ENCODE measurements around the gene ZNF467.

ZNF467 gene

DNA sequence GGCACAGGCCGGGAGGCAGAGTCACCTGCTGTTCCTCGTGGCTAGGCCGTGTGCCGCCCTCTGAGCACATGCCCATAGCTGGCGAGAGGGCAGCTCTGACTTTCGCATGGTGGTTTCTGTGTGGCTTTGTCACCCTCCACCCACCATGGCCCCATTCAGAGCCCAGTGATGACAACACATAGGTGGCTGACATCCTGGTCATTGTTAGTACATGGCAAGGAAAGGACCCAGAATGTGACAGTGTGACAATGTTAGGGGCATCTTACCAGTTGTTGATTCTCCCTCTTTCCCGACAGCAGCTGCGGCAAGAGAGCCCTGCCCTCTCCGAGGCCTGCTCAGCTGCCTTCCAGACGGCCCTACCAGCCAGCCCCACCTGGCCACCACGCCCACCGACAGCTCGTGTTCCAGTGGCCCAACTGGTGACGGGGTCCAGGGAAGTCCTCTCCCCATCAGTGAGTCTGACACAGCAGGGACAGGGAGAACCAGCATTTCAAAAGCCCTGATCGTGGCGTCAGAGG is 52.2 kb downstream of the ZNF467 start:
- DNase-seq, result no peak
- no peaks in the 10 kb centered on the region for H3F3A ChIP-seq (ENCODE audit: insufficient read depth, low read length)
- H3K36me3 ChIP-seq (replicated peaks; ENCODE audit: insufficient read depth, low read length), result no peaks in the 10 kb centered on the region
- no peak overlapping the region for H3K27ac ChIP-seq (ENCODE audit: low read length)
- TF ChIP-seq, protein P1, sequence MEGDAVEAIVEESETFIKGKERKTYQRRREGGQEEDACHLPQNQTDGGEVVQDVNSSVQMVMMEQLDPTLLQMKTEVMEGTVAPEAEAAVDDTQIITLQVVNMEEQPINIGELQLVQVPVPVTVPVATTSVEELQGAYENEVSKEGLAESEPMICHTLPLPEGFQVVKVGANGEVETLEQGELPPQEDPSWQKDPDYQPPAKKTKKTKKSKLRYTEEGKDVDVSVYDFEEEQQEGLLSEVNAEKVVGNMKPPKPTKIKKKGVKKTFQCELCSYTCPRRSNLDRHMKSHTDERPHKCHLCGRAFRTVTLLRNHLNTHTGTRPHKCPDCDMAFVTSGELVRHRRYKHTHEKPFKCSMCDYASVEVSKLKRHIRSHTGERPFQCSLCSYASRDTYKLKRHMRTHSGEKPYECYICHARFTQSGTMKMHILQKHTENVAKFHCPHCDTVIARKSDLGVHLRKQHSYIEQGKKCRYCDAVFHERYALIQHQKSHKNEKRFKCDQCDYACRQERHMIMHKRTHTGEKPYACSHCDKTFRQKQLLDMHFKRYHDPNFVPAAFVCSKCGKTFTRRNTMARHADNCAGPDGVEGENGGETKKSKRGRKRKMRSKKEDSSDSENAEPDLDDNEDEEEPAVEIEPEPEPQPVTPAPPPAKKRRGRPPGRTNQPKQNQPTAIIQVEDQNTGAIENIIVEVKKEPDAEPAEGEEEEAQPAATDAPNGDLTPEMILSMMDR (IDR thresholded peaks at IDR 0.05; ENCODE audit: low read length), result no peak
- no peak for TF ChIP-seq EZH2 (optimal IDR thresholded peaks at IDR 0.05; ENCODE audit: low read depth, low read length)
- TF ChIP-seq EZH2phosphoT487 (IDR thresholded peaks at IDR 0.05; ENCODE audit: low read length), result no peak
- no peaks in the 10 kb centered on the region for H3K27me3 ChIP-seq (replicated peaks; ENCODE audit: insufficient read depth, low read length)
- H2AFZ ChIP-seq (ENCODE audit: low read length), result no peak overlapping the region
- no peak overlapping the region for H3K9ac ChIP-seq (ENCODE audit: low read length)
- H3K9me2 ChIP-seq (replicated peaks; ENCODE audit: insufficient read depth, low read length), result no peaks in the 10 kb centered on the region
- H3K4me1 ChIP-seq (ENCODE audit: low read length), result no peaks in the 10 kb centered on the region
- H3K4me3 ChIP-seq (ENCODE audit: low read length), result no peak overlapping the region
- no peak overlapping the region for H3K4me2 ChIP-seq (ENCODE audit: low read depth, low read length)
- H4K20me1 ChIP-seq (ENCODE audit: insufficient read depth, low read length), result no peaks in the 10 kb centered on the region
- H3K79me2 ChIP-seq (ENCODE audit: low read length), result no peaks in the 10 kb centered on the region
- no peaks in the 10 kb centered on the region for H3K9me3 ChIP-seq (replicated peaks; ENCODE audit: insufficient read depth, low read length)

GRCh38 chr7:149720372-149721083 is 52.9 kb downstream of the ZNF467 start:
- no peaks in the 10 kb centered on the region for H3K27me3 ChIP-seq (replicated peaks; ENCODE audit: insufficient read depth, low read length)
- DNase-seq, result no peak
- H3F3A ChIP-seq (ENCODE audit: insufficient read depth, low read length), result no peaks in the 10 kb centered on the region; the same call in 1 of the 2 replicates
- no peaks in the 10 kb centered on the region for H3K36me3 ChIP-seq (replicated peaks; ENCODE audit: insufficient read depth, low read length)
- H3K4me3 ChIP-seq (ENCODE audit: low read length), result no peak overlapping the region
- H3K9me3 ChIP-seq (replicated peaks; ENCODE audit: insufficient read depth, low read length), result no peaks in the 10 kb centered on the region
- TF ChIP-seq EZH2 (optimal IDR thresholded peaks at IDR 0.05; ENCODE audit: low read depth, low read length) (no peak), EZH2phosphoT487 (IDR thresholded peaks at IDR 0.05; ENCODE audit: low read length) (no peak)
- TF ChIP-seq, protein P1 (IDR thresholded peaks at IDR 0.05; ENCODE audit: low read length), result no peak
- H3K27ac ChIP-seq (ENCODE audit: low read length), result no peak overlapping the region
- H4K20me1 ChIP-seq (ENCODE audit: insufficient read depth, low read length), result no peaks in the 10 kb centered on the region
- H3K9ac ChIP-seq (ENCODE audit: low read length), result no peak overlapping the region
- no peak overlapping the region for H3K4me2 ChIP-seq (ENCODE audit: low read depth, low read length)
- no peak overlapping the region for H2AFZ ChIP-seq (ENCODE audit: low read length)
- no peaks in the 10 kb centered on the region for H3K79me2 ChIP-seq (ENCODE audit: low read length)
- H3K9me2 ChIP-seq (replicated peaks; ENCODE audit: insufficient read depth, low read length), result no peaks in the 10 kb centered on the region
- no peaks in the 10 kb centered on the region for H3K4me1 ChIP-seq (ENCODE audit: low read length)

DNA sequence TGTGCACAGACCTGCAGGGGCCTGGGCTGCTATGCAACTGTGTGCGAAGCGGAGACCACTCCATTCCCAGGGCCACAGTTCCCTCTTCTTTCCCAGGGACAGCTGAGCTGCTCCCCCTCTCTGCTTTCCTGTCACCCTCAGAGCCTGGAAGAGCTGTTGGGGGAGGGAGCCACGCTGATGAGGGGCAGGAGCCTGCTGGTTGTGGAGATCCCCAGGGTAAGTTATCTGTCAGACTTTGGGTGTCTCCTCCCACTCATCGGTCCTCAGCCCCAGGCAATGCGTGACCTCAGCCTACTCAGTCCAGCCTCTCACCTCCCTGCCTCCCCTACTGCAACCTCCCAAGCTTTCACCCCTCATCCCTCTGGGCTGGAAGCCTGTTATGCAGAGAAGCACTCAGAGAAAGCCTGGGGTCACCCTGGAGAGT is 53.5 kb downstream of the ZNF467 start:
- no peak for DNase-seq
- no peak overlapping the region for H2AFZ ChIP-seq (ENCODE audit: low read length)
- no peaks in the 10 kb centered on the region for H4K20me1 ChIP-seq (ENCODE audit: insufficient read depth, low read length)
- no peaks in the 10 kb centered on the region for H3K79me2 ChIP-seq (ENCODE audit: low read length)
- H3K9me3 ChIP-seq (replicated peaks; ENCODE audit: insufficient read depth, low read length), result no peaks in the 10 kb centered on the region
- H3K4me2 ChIP-seq (ENCODE audit: low read depth, low read length), result no peak overlapping the region
- no peaks in the 10 kb centered on the region for H3K36me3 ChIP-seq (replicated peaks; ENCODE audit: insufficient read depth, low read length)
- TF ChIP-seq, protein P1 (IDR thresholded peaks at IDR 0.05; ENCODE audit: low read length), result no peak
- TF ChIP-seq EZH2 (optimal IDR thresholded peaks at IDR 0.05; ENCODE audit: low read depth, low read length) (no peak), EZH2phosphoT487 (IDR thresholded peaks at IDR 0.05; ENCODE audit: low read length) (no peak)
- H3K9ac ChIP-seq (ENCODE audit: low read length), result no peak overlapping the region
- no peak overlapping the region for H3K27ac ChIP-seq (ENCODE audit: low read length)
- H3K9me2 ChIP-seq (replicated peaks; ENCODE audit: insufficient read depth, low read length), result no peaks in the 10 kb centered on the region
- H3F3A ChIP-seq (ENCODE audit: insufficient read depth, low read length), result peaks cover 5% of the 10 kb centered on the region
- no peaks in the 10 kb centered on the region for H3K27me3 ChIP-seq (replicated peaks; ENCODE audit: insufficient read depth, low read length)
- no peaks in the 10 kb centered on the region for H3K4me1 ChIP-seq (ENCODE audit: low read length)
- no peak overlapping the region for H3K4me3 ChIP-seq (ENCODE audit: low read length)
